IMR-90 (cell line): ENCODE data around the gene KAT6B. TPM values are rescaled to one million over a fixed set of nuclear protein-coding genes. Genes with fewer than 3 reads are reported as not detected.

Experiments
- ATAC-seq: fragments of 200-7000 bp; cut with Tn5 transposase; 2 replicates; pipeline ENCODE4 v1.9.1; 2020; ENCODE audit warnings: low read depth, mild to moderate bottlenecking, moderate library complexity
- BruUV-seq: library from RNA; stranded (reverse); fragments of 400-500 nt; replicated peaks from 2 replicates; lab custom pipeline; 2021; lab: Mats Ljungman, UMichigan
- CTCF ChIA-PET: fragments of 300-600 bp; formaldehyde crosslinking; extraction: SDS; loops from one replicate; lab custom pipeline; 2021; ENCODE audit warnings: antibody characterized with exemption; lab: Yijun Ruan, JAX
- POLR2A ChIA-PET: fragments of 300-600 bp; sonication (Branson Sonifier 250); formaldehyde crosslinking; loops from one replicate; lab custom pipeline; 2022; ENCODE audit warnings: antibody characterized with exemption; ENCODE audit not compliant: unreplicated experiment; lab: Charles Lee
- DNase-seq: peaks from one replicate; pipeline ENCODE4 v3.0.0; 2013
- H2AFZ ChIP-seq: replicated peaks from 2 replicates; pipeline ENCODE3; 2013; ENCODE audit warnings: low read length, mild to moderate bottlenecking; ENCODE audit not compliant: poor library complexity
- H2AK5ac ChIP-seq: 2 replicates; pipeline ENCODE4 v1.6.1; 2013; ENCODE audit warnings: low read depth, low read length, inconsistent platforms
- H2AK9ac ChIP-seq: replicated peaks from 2 replicates; pipeline ENCODE3; 2013; ENCODE audit warnings: mild to moderate bottlenecking, low read depth, low read length, moderate library complexity; ENCODE audit not compliant: poor library complexity
- H2BK120ac ChIP-seq: 2 replicates; pipeline ENCODE4 v1.6.1; 2013; ENCODE audit warnings: low read depth, low read length, inconsistent platforms
- H2BK15ac ChIP-seq: 3 replicates; pipeline ENCODE4 v1.6.1; 2013; ENCODE audit warnings: low read depth, low read length, inconsistent platforms
- H2BK20ac ChIP-seq: 2 replicates; pipeline ENCODE4 v1.6.1; 2013; ENCODE audit warnings: low read depth, mild to moderate bottlenecking, inconsistent platforms, low read length, moderate library complexity
- H2BK5ac ChIP-seq: 2 replicates; pipeline ENCODE4 v1.6.1; 2013; ENCODE audit warnings: mild to moderate bottlenecking, low read depth, low read length, inconsistent platforms; ENCODE audit not compliant: poor library complexity, severe bottlenecking
- H3K14ac ChIP-seq: replicated peaks from 2 replicates; pipeline ENCODE4 v1.6.1; 2013; ENCODE audit warnings: low read depth, low read length, inconsistent platforms
- H3K18ac ChIP-seq: 2 replicates; pipeline ENCODE4 v1.6.1; 2013; ENCODE audit warnings: low read depth, low read length, control low read depth
- H3K23ac ChIP-seq: 2 replicates; pipeline ENCODE4 v1.6.1; 2013; ENCODE audit warnings: low read depth, low read length, inconsistent platforms
- H3K27ac ChIP-seq: 2 replicates; pipeline ENCODE4 v1.5.1; 2013; ENCODE audit warnings: mild to moderate bottlenecking, control low read depth, low read length; ENCODE audit not compliant: insufficient read depth
- H3K27me3 ChIP-seq: 2 replicates; pipeline ENCODE4 v1.6.1; 2013; ENCODE audit warnings: low read length; ENCODE audit not compliant: control insufficient read depth, insufficient read depth
- H3K36me3 ChIP-seq: 2 replicates; pipeline ENCODE4 v1.6.1; 2013; ENCODE audit warnings: low read length, mixed read lengths; ENCODE audit not compliant: control insufficient read depth, insufficient read depth
- H3K4ac ChIP-seq: 2 replicates; pipeline ENCODE4 v1.6.1; 2013; ENCODE audit warnings: low read depth, low read length, inconsistent platforms
- H3K4me1 ChIP-seq: 2 replicates; pipeline ENCODE4 v1.6.1; 2013; ENCODE audit warnings: low read length, mixed read lengths; ENCODE audit not compliant: control insufficient read depth, insufficient read depth
- H3K4me2 ChIP-seq: 2 replicates; pipeline ENCODE4 v1.6.1; 2013; ENCODE audit warnings: low read depth, mild to moderate bottlenecking, control low read depth, low read length, moderate library complexity
- H3K4me3 ChIP-seq: 2 replicates; pipeline ENCODE4 v1.5.1; 2013; ENCODE audit warnings: low read depth, mild to moderate bottlenecking, control low read depth, low read length, moderate library complexity; ENCODE audit not compliant: insufficient read depth
- H3K56ac ChIP-seq: 2 replicates; pipeline ENCODE4 v1.6.1; 2013; ENCODE audit warnings: low read length, inconsistent platforms; ENCODE audit not compliant: insufficient read depth; ENCODE audit errors: extremely low read depth
- H3K79me1 ChIP-seq, 2 experiments: 2 replicates each; pipeline ENCODE4 v1.6.1; 2013; ENCODE audit warnings: low read length in 2 of 2, inconsistent platforms in 1 of 2, low read depth in 1 of 2
- H3K9ac ChIP-seq: 2 replicates; pipeline ENCODE4 v1.6.1; 2013; ENCODE audit warnings: low read depth, low read length, control low read depth
- H3K9me1 ChIP-seq: 2 replicates; pipeline ENCODE4 v1.6.1; 2013; ENCODE audit warnings: low read length, inconsistent platforms; ENCODE audit not compliant: insufficient read depth
- H3K9me3 ChIP-seq: 2 replicates; pipeline ENCODE4 v1.6.1; 2013; ENCODE audit warnings: low read length; ENCODE audit not compliant: control insufficient read depth, insufficient read depth
- H4K20me1 ChIP-seq: 2 replicates; pipeline ENCODE4 v1.6.1; 2013; ENCODE audit warnings: low read length, inconsistent platforms; ENCODE audit not compliant: insufficient read depth
- H4K5ac ChIP-seq: 2 replicates; pipeline ENCODE4 v1.6.1; 2013; ENCODE audit warnings: mild to moderate bottlenecking, low read depth, low read length, control low read depth
- H4K8ac ChIP-seq, 2 experiments: 2 replicates each; pipeline ENCODE4 v1.6.1; 2013; ENCODE audit warnings: low read depth in 2 of 2, low read length in 2 of 2, control low read depth in 1 of 2, inconsistent platforms in 1 of 2
- H4K91ac ChIP-seq: 2 replicates; pipeline ENCODE4 v1.6.1; 2013; ENCODE audit warnings: low read depth, low read length, inconsistent platforms; ENCODE audit not compliant: insufficient read depth
- CHD1 ChIP-seq: IDR thresholded peaks from 2 replicates; pipeline ENCODE4 v1.6.1; 2012; ENCODE audit warnings: low read depth, low read length, improper control_type of control experiment
- CTCF ChIP-seq: conservative IDR thresholded peaks from 2 replicates; pipeline ENCODE4 v1.5.1; 2012; ENCODE audit warnings: mild to moderate bottlenecking, low read depth, low read length, improper control_type of control experiment
- ELK1 ChIP-seq: fragments of 150-350 bp; IDR thresholded peaks from 2 replicates; pipeline ENCODE4 v1.6.1; 2016; ENCODE audit warnings: low read depth, mild to moderate bottlenecking, low read length, moderate library complexity, borderline replicate concordance
- FOS ChIP-seq: fragments of 150-350 bp; IDR thresholded peaks from 2 replicates; pipeline ENCODE4 v1.6.1; 2016; ENCODE audit warnings: low read depth, low read length
- MAZ ChIP-seq: IDR thresholded peaks from 2 replicates; pipeline ENCODE4 v1.6.1; 2012; ENCODE audit warnings: low read depth, mild to moderate bottlenecking, low read length, improper control_type of control experiment, moderate library complexity, borderline replicate concordance
- POLR2A ChIP-seq: IDR thresholded peaks from 2 replicates; pipeline ENCODE4 v1.6.1; 2012; ENCODE audit warnings: mild to moderate bottlenecking, low read depth, low read length
- RAD21 ChIP-seq: IDR thresholded peaks from 2 replicates; pipeline ENCODE4 v1.6.1; 2012; ENCODE audit warnings: low read length, improper control_type of control experiment
- RCOR1 ChIP-seq: IDR thresholded peaks from 2 replicates; pipeline ENCODE4 v1.6.1; 2012; ENCODE audit warnings: mild to moderate bottlenecking, low read length, improper control_type of control experiment; ENCODE audit not compliant: insufficient replicate concordance
- WGBS, 2 experiments: methylation state at CpG; one replicate each; pipeline versions ENCODE4 v1.1.5 to v1.1.7; 2013; ENCODE audit warnings: missing lambda C conversion rate in 2 of 2; ENCODE audit not compliant: insufficient read length in 1 of 2; ENCODE audit errors: extremely low coverage in 2 of 2; 5-methylcytosine and 5-hydroxymethylcytosine counted together
- dilution Hi-C: fragments of 300-500 bp; cut with HindIII; formaldehyde crosslinking; loops from one replicate; pipeline ENCODE4 v1.14.3; 2018; ENCODE audit warnings: low sequenced_read_pairs; ENCODE audit not compliant: unreplicated experiment
- in situ Hi-C: fragments of 300-500 bp; cut with MboI; formaldehyde crosslinking; loops from 3 replicates; pipeline ENCODE4 v1.14.3; 2019; ENCODE audit warnings: low sequenced_read_pairs, inconsistent platforms, mixed read lengths
- intact Hi-C: fragments of 100-400 bp; cut with micrococcal nuclease; formaldehyde crosslinking; loops from 2 replicates; pipeline ENCODE4 v1.10.0; 2022
- polyA plus RNA-seq, 3 experiments: library from polyadenylated mRNA; depleted of rRNA; stranded (reverse); fragments of >200 nt; gene quantifications; 2 replicates each; pipeline ENCODE4 v1.2.3, GENCODE V29; 2012; ENCODE audit warnings: low replicate concordance in 1 of 3
- total RNA-seq: library from RNA; depleted of rRNA; stranded (reverse); fragments of >200 nt; gene quantifications from 2 replicates; pipeline ENCODE4 v1.2.3, GENCODE V29; 2012

KAT6B gene
- total and polyA plus RNA-seq, 2 of the 4 experiments (the other 2 are of a cell fraction), result 8.8 to 28.1 TPM

GRCh38 chr10:74836877-74837276, 10.5 kb downstream of the KAT6B start:
- peak overlapping the region; percentile 53 for H3K4me2 ChIP-seq
- no peak overlapping the region for H3K4me3 ChIP-seq
- intact Hi-C loops (loop anchor here (5.0 kb wide), 1 partner anchor 265 kb away; no protein-coding TSS in a partner anchor), in situ Hi-C loops (no loop called here), dilution Hi-C loops (no loop called here)
- no peak overlapping the region for H4K5ac ChIP-seq
- H3K27me3 ChIP-seq, result no peaks in the 10 kb centered on the region
- no peak overlapping the region for H3K27ac ChIP-seq
- H3K14ac ChIP-seq, result no peak overlapping the region
- no peak overlapping the region for H2AFZ ChIP-seq
- no peaks in the 10 kb centered on the region for H3K9me3 ChIP-seq
- H3K18ac ChIP-seq, result no peak overlapping the region
- H3K23ac ChIP-seq, result no peak overlapping the region
- no peak for TF ChIP-seq CHD1
- TF ChIP-seq MAZ, result no peak
- no peak for TF ChIP-seq POLR2A
- TF ChIP-seq FOS, result no peak
- no peak for TF ChIP-seq ELK1
- TF ChIP-seq RCOR1, result no peak
- TF ChIP-seq CTCF, result no peak
- no peak for TF ChIP-seq RAD21
- H3K4ac ChIP-seq, result no peak overlapping the region
- H3K79me1 ChIP-seq, result peaks cover 32 to 64% of the 10 kb centered on the region in 2 experiments
- ChIA-PET POLR2A (no interaction called here), CTCF (no interaction called here)
- H3K9ac ChIP-seq, result no peak overlapping the region
- H3K56ac ChIP-seq, result no peak overlapping the region
- no peak overlapping the region for H2AK9ac ChIP-seq
- no peak overlapping the region for H4K91ac ChIP-seq
- H2AK5ac ChIP-seq, result no peak overlapping the region
- WGBS, 2 experiments, result no CpG with 5 or more reads among the region's 2 CpGs
- H2BK120ac ChIP-seq, result no peak overlapping the region
- H3K9me1 ChIP-seq, result peaks cover 7% of the 10 kb centered on the region; the same call in 1 of the 2 replicates
- H2BK20ac ChIP-seq, result no peak overlapping the region
- BruUV-seq, result no TSS peak
- H2BK5ac ChIP-seq, result no peak overlapping the region
- 0 out of 2 replicates have a peak, but pooled peaks have one; percentile 11 for ATAC-seq
- no peak overlapping the region for H2BK15ac ChIP-seq
- H3K4me1 ChIP-seq, result peaks cover 11% of the 10 kb centered on the region
- H4K20me1 ChIP-seq, result peaks cover 20% of the 10 kb centered on the region; the same call in 1 of the 2 replicates
- no peak for DNase-seq
- H4K8ac ChIP-seq, result no peak overlapping the region
- H3K36me3 ChIP-seq, result peaks cover 3% of the 10 kb centered on the region; the same call in 1 of the 2 replicates
